Suppressor macrophage treated with lipopolysaccharide for 4 hours (primary cell): ENCODE data around the gene KNTC1.
"Not testable (repeated sequence)": the region's sequence is repeated elsewhere in the genome, so short reads cannot be mapped to it uniquely, and the experiment has no call there.

Source experiments
- DNase-seq: peaks from one replicate; pipeline ENCODE4 v3.0.0-alpha.2; 2020

The KNTC1 gene

DNA sequence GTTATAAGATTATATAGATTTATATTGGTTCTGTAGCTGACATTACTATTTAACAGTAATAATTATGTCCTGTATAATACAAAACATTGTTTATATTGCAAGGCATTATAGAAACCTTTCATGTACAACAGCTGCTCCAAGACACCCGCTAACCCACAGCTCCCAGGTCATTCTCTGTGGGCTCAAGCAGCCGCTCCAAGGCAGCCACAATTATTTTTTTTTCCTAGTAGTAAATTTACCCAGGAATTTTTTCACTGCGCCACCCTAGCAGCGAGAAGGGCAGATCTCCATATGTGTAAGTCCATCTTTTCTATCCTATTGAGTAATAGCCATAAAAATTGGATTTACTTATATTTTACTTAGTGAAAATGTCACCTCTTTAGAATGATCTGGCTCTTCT is 36.3 kb downstream of the KNTC1 start:
- no peak for DNase-seq

DNA sequence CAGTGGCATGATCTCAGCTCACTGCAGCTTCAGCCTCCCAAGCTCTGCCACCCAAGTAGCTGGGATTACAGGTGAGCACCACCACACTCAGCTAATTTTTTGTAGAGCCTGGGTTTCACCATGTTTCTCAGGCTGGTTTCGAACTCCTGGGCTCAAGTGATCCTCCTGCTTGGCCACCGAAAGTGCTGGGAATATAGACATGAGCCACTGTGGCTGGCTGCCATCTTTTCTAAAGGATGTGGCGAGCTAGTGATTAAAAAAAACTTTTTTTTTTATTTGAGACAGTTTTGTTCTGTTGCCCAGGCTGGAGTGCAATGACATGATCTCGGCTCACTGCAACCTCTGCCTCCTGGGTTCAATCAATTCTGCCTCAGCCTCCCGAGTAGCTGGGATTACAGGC is 39.8 kb downstream of the KNTC1 start:
- DNase-seq: not testable (repeated sequence)

DNA sequence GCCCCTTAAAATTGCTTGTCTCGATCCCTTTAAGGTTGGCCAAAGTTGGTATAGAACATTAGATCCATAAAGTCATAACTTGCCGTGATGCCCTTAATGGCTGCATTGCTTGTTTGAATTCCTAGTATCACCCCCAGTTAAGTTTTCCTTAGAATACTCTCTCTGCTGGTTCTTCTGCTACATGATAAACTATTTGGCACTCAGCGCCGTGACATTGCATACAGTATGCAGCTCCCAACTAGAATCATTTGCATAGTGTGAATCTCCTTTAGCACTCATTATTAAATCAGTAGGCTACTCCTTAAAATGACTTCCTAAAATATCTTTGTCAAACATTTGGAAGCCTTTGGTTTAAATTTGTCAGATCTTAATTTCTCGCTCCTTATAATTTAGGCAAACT is 42.2 kb downstream of the KNTC1 start:
- DNase-seq: no peak

DNA sequence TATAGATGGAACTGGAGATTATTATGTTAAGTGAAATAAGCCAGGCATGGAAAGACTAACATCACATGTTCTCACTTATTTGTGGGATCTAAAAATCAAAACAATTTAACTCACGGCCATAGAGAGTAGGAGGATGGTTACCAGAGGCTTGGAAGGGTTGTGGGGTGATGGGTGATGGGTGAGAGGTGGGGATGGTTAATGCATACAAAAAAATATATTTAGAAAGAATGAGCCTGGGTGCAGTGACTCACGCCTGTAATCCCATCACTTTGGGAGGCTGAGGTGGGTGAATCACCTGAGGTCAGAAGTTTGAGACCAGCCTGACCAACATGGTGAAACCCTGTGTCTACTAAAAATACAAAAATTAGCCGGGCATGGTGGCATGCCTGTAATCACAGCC is 43.0 kb downstream of the KNTC1 start:
- DNase-seq: not testable (repeated sequence)

DNA sequence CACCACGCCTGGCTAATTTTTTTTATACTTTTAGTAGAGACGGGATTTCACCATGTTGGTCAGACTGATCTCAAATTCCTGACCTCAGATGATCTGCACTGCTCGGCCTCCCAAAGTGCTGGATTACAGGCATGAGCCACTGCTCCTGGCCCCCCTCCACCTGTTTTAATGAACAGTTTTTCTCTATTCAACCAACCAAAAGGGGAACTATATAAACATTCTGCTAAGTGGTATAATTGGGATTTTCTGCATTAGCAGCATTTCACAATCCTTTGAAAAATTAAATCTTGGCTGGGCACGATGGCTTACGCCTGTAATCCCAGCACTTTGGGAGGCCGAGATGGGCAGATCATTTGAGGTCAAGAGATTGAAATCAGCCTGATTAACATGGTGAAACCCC is 44.8 kb downstream of the KNTC1 start:
- no peak for DNase-seq

DNA sequence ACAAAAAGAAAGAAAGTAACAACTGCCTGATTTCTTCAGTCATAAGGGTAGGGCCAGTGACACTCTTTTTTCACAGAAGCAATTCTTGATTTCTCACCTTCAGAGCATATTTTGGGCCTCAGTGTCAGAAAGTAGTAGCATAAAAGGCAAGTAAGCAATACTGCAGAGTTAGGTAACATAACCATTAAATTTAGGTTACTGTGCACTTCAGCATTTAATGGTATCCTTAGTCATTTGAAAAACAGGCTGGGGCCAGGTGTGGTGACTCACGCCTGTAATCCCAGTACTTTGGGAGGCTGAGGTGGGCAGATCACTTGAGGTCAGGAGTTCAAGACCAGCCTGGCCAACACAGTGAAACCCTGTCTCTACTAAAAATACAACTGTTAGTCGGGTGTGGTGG is 56.2 kb downstream of the KNTC1 start:
- not testable (repeated sequence) for DNase-seq

DNA sequence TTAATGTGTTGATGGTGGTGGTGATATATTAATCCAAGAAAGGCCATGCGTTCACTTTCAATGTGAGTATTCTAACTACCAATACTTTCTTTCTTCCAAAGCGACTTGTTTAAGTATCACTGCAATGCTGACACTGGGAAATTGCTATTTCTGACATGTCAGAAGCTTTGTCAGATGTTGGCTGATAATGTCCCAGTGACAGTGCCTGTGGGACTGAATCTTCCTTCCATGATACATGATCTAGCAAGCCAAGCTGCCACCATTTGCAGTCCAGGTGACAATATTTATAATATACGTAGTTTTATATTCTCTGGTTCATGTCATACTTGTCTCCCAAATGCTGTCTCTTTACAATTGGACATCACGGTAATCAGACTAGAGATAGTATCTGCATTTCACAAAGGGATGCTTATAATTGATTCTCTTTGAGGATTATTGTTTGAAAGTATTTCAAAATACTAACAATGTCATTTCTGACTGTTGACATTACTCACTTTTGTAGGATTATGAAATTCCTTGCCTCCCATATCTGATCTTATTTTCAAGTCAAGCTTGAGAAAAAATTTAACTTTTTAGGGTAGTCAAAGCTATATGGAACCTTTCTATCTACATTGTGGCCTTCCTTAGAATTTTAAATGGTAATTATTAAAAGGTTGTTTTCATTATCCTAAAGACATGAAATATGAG is 57.3 kb downstream of the KNTC1 start:
- DNase-seq: no peak

DNA sequence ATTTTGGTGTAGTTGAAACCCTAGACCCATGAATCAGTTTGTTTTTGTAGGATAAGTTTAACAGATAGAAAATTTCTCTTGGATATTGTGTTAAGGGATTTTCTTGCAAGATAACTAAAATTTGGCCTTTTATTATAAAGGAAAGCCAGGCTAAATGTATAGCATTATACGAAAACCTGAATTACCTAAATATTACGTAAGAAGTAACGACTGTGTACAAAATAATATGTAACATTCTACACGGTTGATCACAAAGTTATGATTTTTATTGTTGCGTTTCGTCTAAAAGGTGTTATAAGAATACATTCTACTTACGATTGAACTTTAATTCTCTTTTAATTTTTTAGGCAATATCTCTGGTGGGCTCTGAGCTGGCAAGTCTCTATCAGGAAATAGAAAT is 63.9 kb downstream of the KNTC1 start:
- DNase-seq: no peak

DNA sequence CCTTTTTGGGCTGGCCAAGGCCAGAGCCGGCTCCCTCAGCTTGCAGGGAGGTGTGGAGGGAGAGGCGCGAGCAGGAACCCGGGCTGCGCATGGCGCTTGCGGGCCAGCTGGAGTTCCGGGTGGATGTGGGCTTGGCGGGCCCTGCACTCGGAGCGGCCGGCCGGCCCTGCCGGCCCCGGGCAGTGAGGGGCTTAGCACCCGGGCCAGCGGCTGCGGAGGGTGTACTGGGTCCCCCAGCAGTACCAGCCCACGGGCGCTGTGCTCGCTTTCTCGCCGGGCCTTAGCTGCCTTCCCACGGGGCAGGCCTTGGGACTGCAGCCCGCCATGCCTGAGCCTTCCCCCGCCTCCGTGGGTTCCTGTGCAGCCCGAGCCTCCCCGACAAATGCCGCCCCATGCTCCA is 64.9 kb downstream of the KNTC1 start:
- DNase-seq: not testable (repeated sequence)

DNA sequence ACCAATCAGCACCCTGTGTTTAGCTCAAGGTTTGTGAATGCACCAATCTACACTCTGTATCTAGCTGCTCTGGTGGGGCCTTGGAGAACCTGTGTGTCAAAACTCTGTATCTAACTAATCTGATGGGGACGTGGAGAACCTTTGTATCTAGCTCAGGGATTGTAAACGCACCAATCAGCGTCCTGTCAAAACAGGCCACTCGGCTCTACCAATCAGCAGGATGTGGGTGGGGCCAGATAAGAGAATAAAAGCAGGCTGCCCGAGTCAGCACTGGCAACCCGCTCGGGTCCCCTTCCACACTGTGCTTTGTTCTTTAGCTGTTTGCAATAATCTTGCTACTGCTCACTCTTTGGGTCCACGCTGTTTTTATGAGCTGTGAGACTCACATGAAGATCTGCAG is 65.5 kb downstream of the KNTC1 start:
- DNase-seq: not testable (repeated sequence)

DNA sequence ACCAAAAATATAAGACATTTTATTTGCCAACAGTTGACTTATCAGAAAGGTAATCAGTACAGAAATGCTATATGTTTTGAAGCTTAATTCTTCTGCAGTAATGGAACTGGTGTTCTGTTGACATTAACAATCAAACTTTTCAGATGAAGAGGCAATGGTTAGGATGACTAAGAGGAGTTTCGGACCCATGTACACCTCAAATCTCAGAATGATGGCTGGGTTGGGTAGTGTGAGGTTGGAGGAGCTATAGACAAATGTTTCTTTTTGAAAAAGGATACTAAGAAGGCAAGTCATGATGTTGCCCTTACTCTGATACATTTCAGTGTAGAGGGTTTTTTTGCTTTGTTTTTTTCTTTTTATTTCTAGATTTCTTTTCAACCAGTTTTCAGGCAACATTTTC is 66.9 kb downstream of the KNTC1 start:
- DNase-seq: no peak

DNA sequence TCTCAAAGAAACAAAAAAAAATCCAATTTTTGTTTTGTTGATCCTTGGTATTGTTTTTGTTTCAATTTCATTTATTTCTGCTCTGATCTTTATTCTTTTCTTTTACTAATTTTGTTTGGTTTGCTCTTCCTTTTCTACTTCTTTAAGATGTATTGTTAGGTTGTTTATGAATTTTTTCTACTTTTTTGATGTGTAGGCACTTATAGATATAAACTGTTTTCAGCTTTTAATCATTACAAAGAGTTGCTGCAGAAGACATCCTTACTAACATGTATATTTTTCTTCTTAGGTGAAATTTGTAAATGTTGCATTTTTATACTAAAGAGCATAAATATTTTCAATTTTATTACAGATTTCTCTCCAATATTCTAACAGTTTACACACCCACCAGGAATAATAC is 69.8 kb downstream of the KNTC1 start:
- DNase-seq: no peak

DNA sequence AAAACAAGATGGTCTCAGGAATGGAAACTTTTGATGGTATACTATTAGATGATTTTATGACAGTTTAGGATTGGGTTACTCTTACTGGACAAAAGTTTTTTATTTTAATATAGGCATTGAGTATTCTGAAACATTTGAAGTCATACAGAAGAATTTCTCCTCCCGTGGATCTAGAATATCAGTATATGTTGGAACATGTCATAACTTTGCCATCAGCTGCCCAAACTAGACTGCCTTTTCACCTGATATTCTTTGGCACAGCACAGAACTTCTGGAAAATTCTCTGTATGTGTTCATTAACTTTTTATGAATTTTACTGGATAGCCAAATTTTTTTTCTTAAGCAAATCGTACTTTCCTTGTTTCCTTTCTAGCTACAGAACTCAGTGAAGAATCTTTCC is 75.4 kb downstream of the KNTC1 start:
- no peak for DNase-seq

DNA sequence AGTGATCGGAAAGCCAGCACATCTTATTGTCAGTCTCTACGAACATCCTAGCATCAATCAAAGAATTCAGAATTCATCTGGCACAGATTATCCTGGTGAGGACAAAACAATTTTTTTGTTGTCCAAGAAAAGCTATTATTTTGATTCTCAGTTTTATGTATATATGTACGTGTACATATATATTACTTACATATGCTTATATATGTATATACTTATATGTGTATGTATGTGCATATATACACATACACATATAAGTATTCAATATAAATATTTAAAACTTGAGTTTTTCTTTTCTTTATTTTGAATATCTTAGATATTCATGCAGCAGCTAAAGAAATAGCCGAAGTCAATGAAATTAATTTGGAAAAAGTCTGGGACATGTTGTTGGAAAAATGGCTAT is 77.9 kb downstream of the KNTC1 start:
- no peak for DNase-seq

DNA sequence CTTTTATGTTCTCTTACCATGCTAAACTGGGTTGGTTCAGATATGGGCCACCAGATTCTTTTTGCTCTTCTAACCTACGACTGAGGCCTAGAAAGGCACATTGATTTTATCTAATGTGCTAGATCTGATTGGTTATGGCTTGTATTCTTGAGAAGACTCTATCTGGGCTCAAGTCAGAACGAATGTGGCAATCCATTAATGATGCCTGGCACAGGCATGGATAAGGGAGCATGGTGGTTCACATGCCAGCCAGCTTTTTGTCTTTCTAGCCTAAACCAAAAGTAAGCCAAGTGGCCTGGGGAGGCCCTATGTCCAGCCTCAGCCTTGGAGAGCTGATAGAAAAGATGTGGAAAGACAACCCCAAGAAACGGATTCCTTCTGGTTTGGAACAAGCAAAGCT is 82.7 kb downstream of the KNTC1 start:
- no peak for DNase-seq

DNA sequence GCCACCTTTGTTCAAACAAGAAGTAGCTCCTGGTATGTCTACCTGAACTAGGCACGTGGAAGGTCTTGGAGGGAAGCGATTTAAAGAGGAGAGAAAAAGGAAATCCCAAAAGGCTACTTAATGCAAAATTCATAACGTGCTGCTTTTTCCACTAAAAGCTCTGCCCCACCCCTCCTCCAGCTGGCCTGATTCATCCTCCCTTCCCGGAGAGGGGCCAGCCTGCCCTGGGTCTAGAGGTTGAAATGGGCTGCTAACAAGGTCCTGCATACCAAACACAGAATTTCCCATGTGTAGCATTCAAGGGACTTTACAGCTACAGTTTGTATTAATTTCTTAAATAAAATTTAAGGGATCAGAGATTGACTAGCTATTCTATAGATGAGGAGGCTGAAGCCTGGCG is 83.2 kb downstream of the KNTC1 start:
- DNase-seq: no peak

DNA sequence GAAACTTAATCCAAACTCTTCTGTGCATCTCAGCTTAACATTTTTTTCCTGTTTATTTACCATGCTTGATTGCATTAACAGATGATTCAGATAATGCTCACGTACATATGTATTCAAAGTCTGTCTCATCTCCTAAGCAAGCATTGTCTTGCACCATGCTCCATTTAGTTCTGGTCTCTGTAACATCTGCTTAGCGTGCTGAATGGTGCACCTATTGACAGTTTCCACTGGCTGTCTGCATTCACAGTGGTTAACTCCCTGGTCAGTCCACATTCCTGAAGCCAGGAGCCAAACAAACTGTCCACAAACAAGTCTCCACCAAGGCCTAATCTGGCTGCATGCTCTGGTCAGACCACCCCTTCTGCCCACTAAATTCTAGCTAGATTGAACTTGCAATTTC is 83.9 kb downstream of the KNTC1 start:
- DNase-seq: no peak

DNA sequence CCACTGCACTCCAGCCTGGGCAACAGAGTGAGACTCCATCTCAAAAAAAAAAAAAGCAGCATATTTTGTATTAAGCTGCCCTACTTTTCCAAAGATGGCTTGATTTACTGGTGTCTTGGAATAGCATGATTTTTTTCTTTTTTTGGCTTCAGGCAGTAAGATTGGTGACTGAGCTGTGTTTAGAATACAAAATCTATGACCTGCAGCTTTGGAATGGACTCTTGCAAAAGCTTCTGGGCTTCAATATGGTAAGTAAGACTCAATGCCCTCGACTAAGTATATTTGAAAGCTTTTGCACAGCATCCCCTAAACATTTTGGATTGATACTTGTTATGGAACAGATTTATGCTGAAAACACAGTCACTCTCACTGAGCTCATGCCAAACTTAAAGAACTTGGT is 87.8 kb downstream of the KNTC1 start:
- no peak for DNase-seq

DNA sequence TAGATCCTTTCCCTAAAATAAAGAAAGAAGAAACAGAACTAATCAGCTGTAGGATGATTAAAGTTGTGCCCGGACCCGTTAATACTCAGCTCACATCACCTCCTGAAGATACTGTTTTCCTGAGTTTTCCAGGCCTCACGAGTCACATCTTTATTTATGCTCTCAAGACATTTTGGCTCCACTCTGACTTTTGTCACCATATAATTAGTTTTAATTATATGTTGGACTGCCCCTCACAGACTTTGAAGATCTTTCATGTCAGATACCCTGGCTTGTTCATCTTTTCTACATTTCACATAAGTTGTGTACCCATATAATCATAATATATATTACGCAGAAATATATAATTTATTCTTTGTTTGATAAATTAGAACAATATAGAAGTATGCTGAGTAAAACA is 88.7 kb downstream of the KNTC1 start:
- DNase-seq: no peak

DNA sequence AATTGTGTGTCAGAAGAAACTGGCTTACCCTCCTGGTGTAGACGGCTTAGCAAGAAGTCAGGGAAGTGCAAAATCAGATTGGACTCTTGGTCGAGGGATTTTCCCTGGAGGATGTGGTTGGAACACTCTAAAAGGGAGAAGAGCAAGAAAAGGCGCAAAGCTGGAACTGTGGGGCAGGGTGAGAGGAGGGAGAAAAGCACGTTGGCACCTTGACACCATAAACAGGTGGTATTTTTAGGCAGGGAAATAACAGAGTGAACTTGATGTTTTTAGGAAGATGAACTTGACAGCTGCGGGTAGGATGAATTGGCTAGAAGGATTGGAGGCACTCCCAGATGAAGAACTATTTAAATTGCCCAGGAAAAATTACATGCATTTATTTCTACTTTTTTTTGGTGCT is 108.4 kb downstream of the KNTC1 start:
- DNase-seq: no peak

DNA sequence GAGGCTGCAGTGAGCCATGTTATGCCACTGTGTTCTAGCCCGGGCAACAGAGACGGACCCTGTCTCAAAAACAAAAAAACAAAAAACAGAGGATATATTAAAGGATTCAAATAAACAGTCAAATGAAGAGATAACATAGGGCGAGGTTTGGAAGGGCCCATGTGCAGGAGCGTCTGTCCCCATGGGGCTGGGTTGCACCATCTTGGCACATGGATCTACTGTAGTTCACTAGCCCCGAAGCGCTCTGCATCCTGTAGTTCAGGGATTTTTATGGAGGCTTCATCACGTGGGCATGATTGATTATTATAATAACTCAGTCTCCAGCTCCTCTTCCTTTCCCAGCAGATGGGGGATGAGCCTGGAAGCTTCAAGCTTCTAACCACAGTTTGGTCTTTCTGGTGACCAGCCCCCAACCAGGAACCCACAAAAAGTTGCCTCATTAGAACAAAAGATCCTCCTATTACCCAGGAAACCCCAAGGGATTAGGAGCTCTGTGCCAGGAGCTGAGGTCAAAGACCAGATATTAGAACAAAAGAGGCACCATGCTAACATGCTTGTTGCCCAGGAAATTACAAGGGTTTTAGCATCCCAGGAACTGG is 116.3 kb downstream of the KNTC1 start:
- no peak for DNase-seq

DNA sequence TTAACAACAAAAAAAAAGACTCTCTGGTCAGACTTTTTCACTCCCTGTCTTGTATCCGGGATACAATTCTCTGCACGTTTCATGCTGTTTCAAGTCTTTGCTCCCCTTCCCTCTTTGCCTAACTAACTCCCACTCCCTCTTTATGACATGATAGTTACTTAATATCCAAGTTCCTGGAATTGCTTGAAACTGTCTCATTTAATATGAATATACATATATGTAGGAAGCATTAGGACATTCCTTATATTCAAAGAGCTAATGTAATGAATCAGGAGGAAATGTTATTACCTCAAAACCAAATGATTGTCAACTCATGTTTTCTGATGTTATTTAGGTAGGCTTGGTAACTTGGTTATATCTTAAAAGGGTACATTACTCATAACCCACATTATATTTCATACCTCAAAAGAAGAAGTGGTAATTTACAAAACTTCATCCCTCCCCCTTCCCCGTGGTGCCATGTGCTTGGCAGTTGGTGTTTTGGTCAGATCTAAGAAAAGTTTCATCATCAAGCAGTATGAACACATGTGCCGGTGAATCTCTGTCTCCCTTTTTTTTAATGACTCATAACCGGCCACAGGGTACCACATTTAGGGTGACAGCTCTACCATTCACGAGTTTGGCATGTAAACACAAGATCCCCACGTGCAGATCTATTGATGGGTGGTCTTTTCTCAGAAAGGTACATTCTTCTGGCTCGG is 119.6 kb downstream of the KNTC1 start:
- DNase-seq: peak; percentile 95

DNA sequence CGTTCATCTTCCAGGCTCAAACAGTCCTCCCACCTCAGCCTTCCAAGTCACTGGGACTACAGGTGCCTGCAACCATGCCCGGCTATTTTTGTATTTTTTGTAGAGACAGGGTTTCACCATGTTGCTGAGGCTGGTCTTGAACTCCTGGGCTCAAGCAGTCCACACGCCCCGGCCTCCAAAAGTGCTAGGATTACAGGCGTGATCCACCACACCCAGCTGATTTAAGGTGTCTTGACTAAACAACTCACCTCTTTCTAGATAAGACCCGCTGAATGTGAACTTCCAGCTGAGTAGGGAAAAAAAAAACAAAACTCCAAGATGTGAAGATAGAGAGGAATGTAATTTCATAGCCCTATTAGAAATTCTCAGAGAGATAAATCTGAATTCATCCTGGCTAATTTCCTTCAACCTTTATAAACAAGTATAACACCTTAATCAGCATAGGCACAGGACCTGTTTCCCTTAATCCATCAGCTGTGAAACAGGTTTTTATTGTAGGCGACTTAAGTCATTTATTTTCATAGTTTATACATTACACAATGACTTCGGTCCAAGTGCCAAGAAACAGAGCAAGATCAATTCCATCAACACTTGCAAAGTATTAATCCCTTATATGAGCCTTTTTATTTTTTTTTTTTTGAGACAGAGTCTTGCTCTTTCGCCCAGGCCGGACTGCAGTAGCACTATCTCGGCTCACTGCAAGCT is 124.6 kb downstream of the KNTC1 start:
- no peak for DNase-seq

DNA sequence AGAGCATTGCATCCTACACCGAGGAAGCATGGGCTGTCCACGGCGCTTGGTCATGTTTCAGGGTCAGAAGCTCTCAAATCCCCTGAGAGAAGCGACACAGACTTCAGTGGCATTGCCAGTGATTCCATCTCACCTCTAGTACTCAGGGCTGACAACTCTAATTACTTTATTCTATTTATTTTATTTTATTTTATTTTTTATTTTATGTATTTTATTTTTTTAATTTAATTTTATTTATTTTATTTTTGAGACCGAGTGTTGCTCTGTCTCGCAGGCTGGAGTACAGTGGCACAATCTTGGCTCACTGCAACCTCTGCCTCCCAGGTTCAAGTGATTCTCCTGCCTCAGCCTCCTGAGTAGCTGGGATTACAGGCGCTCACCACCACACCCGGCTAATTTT is 126.2 kb downstream of the KNTC1 start:
- not testable (repeated sequence) for DNase-seq
